ENCODE measurements around the gene SUN1.

DNA sequence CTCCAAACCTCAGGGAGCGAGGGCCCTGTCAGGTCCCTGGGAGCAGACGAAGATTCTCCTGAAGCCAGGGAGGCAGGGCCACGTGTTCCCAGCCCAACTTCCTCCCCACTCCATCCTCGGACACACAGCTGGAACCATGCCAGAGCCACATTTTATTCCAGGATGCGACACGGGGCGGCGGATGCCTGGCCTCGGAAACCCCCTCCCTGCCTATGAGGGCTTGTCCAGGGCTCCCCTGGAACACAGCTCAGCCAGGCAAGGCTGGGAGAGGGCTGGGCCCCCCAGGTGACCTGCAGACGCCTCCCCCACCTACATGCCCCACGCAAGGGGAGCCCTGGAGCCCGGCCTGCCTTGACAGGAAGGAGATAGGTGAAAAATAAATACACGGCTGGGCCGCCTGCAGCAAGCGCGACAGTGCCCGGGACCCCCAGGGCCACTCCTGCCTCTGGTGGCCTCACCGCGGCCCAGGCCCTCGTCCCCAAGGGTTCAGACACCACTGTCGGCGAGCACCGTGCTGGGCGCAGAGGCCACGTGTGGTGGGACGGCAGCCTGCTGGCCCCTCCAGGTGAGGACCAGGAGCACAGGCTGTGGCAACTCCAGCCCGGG is 65.6 kb downstream of the SUN1 start:
- no peak; the same call in 1 of the 2 replicates for TF ChIP-seq POLR2AphosphoS5 (IDR thresholded peaks at IDR 0.05; ENCODE audit: low read depth)
- no peak for TF ChIP-seq CTCF (conservative IDR thresholded peaks at IDR 0.05; ENCODE audit: low read depth in 2 of 2)
- no peak for TF ChIP-seq CREB1 (CRISPR knock-in tag; IDR thresholded peaks at IDR 0.05; ENCODE audit: low read depth)
- TF ChIP-seq, protein P1, sequence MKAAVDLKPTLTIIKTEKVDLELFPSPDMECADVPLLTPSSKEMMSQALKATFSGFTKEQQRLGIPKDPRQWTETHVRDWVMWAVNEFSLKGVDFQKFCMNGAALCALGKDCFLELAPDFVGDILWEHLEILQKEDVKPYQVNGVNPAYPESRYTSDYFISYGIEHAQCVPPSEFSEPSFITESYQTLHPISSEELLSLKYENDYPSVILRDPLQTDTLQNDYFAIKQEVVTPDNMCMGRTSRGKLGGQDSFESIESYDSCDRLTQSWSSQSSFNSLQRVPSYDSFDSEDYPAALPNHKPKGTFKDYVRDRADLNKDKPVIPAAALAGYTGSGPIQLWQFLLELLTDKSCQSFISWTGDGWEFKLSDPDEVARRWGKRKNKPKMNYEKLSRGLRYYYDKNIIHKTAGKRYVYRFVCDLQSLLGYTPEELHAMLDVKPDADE (IDR thresholded peaks at IDR 0.05) = no peak
- TF ChIP-seq JUNB (IDR thresholded peaks at IDR 0.05; ENCODE audit: unreplicated experiment) = no peak
- no peak for TF ChIP-seq NANOG (IDR thresholded peaks at IDR 0.05; ENCODE audit: borderline replicate concordance)

All from GM23338 (cell line).